ENCODE data around the gene B3GAT1.
"Not testable (repeated sequence)": the region's sequence is repeated elsewhere in the genome, so short reads cannot be mapped to it uniquely, and the experiment has no call there.

The B3GAT1 gene, protein sequence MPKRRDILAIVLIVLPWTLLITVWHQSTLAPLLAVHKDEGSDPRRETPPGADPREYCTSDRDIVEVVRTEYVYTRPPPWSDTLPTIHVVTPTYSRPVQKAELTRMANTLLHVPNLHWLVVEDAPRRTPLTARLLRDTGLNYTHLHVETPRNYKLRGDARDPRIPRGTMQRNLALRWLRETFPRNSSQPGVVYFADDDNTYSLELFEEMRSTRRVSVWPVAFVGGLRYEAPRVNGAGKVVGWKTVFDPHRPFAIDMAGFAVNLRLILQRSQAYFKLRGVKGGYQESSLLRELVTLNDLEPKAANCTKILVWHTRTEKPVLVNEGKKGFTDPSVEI

DNA sequence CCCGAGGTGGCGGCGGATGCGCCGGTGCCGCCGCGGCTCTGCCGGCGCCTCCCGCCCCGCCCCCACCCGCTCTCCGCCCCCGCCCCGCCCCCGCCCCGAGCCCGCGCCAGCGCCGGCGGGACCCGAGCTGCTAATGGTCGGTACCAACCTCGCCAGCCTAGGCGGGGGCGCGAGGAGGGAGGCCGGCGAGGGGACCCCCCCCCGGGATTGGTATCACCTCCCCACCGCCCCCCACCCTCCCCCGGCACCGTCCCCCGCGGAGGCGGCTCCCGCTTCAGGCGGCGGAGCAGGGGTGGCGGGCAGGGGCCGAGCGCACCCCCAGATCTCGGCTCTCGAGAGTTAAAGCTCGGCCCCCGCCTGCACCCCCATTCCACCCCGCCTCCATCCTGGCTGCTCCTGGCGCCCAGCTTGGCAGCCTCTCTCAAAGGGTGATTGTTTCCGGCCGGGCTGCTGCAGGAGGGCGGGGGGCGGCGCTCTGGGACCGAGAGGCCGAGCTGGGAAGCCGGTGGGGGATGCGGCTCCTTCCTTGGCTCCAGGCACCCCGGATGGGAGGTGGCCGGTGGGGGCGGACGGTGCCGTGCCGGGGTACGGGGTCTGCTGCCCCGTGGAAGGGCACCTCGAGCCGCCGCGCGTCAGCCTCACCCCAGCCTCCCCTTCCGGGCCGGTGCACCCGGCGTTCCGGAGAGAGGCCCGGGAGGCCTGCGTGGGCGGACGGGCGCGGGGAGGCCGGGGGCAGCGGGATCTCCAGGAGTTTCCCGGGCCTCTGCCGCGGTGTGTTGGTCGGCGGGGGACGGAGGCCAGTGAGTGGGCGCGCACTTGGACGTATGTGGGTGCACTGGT, at the start of gene B3GAT1:
Gene B3GAT1, minus strand, starts transcription at position 40 of the 840 bp plus-strand sequence. CDS start 24,583 bp downstream, outside the sequence.
- no peak for DNase-seq (ENCODE audit: low read depth in 3 of 3, low spot score in 1 of 3)

DNA sequence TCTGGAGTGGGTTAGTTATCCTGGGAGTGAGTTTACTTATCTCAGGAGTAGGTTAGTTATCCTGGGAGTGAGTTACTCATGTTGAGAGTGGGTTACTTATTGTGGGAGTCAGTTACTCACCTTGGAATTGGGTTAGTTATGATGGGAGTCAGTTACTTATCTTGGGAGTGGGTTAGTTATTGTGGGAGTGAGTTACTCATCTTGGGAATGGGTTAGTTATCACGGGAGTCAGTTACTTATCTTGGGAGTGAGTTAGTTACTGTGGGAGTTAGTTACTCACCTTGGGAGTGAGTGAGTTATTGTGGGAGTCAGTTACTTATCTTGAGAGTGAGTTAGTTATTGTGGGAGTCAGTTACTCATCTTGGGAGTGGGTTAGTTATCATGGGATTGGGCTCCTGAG, 49.6 kb upstream of the B3GAT1 start:
- no peak for DNase-seq (ENCODE audit: low read depth in 3 of 3, low spot score in 1 of 3)

DNA sequence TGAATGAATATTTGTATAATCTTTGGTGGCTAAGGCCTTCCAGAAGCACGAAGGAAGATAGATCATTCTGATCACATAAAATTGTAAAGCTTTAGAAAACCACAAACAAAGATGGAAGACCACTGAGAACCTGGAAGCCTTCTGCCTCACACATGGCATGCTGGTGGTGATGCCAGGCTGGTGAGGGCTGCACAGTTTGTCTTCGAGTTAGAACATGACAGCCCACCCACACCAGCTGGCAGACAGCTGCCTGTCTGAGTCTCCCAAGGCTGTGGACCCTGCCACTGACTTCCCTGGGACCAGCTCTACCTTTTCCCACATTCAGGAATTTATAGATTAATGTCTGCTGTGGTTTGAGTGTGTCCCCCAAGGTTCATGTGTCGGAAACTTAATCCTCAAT, 48.8 kb upstream of the B3GAT1 start:
- no peak for DNase-seq (ENCODE audit: low read depth in 3 of 3, low spot score in 1 of 3)

DNA sequence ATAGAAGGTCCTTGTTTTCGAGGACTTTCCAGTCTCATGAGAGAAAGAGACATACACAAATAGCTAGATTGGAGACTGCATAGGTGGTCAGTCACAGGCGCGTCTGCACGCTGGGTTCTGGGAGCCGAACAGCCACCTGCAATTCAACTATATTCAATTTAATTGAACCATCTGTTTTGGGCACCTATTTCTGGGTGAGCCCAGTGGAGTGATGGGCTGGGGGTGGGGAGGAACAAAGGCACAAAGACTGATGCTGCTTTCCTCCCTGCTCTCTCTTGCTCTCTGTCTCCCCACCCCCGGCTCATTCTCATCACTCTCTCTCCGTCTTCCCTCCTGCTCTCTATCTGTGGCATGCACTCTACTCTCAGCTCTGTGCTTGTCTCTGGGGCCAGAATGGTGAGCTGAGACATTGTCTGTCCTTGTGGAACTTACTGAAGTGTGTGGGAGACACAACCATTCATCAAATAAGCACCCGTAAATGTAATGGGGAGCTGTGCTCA, 48.1 kb upstream of the B3GAT1 start:
- no peak for DNase-seq (ENCODE audit: low read depth in 3 of 3, low spot score in 1 of 3)

DNA sequence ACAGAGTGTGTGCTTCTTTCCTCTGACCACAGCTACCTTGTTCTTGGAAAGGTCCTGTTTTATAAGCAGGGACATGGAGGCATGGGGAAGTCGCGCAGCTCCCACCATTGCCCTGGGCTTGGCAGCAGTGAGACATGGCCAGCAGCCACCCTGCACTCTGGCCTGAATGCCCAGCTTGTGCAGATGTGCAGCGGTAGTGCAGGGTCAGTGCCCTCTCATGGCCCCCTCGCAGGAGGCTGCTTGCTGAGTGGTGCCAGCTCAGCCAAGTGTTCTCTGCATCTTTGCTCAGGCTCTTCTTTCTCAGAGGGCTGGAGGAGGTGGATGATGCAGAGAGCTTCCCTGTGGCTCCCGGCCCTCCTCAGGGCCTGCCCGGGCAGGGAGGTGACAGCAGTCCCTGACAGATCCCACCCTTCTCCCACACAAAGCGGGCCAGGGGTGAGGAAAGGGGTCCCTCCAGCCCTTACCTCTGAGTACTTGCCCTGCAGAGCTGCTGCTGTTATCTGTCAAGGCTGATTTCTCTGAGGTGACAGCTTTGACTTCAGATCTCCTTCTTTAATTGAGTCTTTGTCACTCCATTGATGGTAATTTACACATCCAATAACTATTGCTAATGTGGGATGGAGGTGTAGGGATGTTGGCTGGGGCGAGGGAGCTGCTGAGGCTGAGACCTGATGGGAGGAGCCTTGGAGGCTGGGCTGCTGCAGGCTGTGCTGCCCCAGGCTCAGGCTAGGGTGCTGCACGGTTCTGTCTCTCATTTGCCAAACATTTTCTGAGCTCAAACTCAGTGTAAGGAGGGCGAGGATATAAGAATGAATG, 47.4 kb upstream of the B3GAT1 start:
- DNase-seq (ENCODE audit: low read depth in 3 of 3, low spot score in 1 of 3) = no peak

DNA sequence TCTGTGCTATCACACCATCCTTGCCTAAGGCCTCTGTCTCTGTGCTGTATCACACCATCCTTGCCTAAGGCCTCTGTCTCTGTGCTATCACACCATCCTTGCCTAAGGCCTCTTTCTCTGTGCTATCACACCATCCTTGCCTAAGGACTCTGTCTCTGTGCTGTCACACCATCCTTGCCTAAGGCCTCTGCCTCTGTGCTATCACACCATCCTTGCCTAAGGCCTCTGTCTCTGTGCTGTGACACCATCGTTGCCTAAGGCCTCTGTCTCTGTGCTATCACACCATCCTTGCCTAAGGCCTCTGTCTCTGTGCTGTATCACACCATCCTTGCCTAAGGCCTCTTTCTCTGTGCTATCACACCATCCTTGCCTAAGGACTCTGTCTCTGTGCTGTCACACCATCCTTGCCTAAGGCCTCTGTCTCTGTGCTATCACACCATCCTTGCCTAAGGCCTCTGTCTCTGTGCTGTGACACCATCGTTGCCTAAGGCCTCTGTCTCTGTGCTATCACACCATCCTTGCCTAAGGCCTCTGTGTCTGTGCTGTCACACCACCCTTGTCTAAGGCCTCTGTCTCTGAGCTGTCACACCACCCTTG, 45.5 kb upstream of the B3GAT1 start:
- DNase-seq (ENCODE audit: low read depth in 3 of 3, low spot score in 1 of 3) = not testable (repeated sequence)

DNA sequence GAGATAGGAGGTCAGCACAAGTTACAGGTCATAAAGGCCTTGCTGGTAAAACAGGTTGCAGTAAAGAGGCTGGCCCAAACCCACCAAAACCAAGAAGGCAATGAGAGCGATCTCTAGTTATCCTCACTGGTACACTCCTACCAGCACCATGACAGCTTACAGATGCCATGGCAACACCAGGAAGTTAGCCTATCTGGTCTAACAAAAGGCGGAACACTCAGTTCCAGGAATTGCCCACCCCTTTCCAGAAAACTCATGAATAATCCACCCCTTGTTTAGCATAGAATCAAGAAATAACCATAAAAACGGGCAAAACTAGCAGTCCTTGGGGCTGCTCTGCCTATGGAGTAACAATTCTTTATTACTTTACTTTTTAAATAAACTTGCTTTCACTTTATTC, 43.5 kb upstream of the B3GAT1 start:
- no peak for DNase-seq (ENCODE audit: low read depth in 3 of 3, low spot score in 1 of 3)

DNA sequence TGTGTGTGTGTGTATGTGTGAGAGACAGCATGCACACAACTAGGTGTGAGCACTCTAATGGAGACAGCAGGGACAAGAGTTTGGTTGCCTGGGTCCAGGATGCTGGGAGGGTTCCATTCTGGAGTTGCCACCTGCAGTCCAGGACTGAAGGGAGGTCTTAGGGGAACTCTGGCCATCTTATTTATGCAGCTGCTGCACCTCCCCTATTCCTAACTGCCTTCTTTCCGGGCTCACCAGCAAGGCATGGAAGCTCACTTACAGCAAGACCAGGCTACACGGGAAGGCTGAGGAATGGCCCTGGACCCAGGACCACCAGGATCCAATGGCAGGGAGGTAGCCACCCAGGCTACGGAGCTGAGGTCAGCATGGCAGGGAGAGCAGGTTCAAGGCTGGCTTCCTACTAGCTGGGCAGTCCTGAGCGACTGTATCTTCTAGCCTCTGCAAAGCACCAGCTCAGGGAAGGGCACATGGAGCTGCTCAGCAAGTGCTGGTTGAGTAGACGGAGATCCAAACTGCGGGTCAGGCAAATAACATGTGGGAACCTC, 42.2 kb upstream of the B3GAT1 start:
- no peak for DNase-seq (ENCODE audit: low read depth in 3 of 3, low spot score in 1 of 3)

DNA sequence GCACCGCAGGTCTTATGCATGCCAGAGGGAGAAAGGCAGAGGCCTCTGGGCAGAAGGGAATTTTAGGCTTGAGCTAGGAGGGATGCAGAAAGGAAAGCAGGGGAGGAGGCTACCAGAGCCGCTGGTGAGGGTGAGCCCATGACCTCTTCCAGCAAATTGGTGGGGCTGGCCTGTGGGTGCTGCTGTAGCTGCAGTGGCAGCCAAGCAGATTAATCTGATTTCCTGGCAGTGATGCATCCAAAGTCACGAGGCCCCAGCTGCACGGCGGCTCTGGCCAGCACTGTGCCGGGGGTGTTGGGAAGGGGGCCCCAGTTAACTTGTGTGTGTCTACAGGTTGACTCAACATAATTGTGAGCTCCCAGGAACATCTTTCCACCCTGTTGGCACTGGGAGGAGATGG, 41.4 kb upstream of the B3GAT1 start:
- no peak for DNase-seq (ENCODE audit: low read depth in 3 of 3, low spot score in 1 of 3)

DNA sequence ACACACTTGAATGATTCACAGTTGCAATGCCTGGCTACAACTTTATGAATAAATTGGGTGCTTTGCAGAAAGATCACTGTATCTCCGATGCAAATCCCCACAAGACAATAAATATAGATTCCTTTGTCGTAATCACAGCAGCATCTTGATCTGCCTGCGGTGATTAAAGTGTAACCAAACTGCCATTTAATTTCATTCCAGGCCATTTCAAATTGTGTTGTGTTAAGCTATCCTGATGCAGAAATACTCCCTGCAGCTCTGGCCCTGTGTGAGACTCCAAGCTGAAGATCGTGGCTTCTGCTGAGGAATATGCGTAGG, 40.8 kb upstream of the B3GAT1 start:
- DNase-seq (ENCODE audit: low read depth in 3 of 3, low spot score in 1 of 3) = no peak

DNA sequence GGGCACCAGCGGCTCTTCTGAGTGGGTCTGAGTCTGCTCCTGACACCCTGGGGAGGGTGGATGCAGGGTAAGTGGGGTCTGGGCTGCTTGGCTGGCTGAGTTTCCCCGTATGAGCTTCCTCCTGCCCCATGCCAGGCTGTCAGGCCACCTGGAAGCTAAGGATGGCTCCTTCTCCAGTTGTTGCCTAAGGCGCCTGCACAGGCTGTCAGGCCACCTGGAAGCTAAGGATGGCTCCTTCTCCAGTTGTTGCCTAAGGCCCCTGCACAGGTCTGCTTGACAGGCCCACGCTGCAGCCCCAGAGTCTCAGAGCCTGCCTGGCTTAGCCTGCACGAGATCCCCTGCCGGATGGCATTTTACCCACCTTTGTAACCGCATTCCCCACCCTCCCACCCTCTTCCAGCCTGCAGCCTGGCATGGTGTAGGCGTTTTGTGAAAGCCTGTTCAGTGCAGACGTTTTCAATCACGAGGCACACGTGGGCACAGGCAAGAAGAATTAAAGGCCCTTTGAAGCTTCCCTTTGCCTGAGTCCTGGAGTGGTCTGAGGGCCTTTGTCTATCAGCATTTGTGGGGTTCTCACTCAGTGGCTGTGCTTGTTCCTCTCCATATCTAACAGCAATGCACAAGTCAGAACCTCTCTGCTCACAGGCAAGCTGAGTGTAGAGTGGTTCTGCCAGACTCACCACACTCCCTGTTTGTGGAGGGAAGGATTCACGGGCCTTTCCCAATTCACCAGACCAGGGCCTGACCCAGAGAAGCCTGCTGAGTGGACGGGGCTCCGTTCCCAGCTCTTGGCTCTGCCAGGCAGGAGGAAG, 40.2 kb upstream of the B3GAT1 start:
- DNase-seq (ENCODE audit: low read depth in 3 of 3, low spot score in 1 of 3) = no peak

DNA sequence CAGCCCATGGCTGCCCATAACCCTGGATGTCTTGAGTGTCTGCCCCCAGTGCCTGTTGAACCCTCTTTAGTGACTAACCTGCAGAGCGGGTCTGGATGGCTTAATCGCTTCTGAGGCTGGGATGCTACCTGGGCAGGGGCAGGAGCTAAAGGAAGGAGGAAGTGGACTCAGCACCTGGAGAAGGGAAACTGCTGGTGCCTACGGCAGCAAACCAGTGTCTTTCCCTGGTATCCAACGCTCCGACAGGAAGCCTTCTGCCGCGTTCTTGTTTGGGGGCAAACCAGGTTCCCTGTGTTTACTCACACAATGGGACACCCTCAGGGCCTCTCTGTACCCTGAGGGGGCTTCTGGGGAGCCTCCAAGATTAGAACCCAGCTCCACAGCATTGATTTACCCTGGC, 38.1 kb upstream of the B3GAT1 start:
- no peak for DNase-seq (ENCODE audit: low read depth in 3 of 3, low spot score in 1 of 3)

DNA sequence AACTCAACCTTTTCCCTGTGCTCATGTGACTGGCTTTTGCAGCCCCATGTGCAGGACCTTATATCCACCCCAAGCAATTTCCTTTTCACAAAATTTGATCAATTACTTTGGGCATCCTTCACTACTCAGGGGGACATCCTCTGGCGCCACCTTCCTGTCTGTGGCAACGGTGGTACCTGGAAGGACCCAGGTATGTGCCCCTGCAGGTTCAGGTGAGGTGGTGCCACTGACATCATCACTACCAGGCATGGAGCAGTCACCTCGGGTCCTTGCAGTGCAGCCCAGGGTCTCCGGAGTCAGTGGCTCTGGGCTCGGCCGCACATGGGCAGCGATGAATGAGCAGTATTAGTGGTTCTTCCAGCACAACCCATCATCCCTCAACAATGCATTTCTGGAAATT, 37.7 kb upstream of the B3GAT1 start:
- no peak for DNase-seq (ENCODE audit: low read depth in 3 of 3, low spot score in 1 of 3)

DNA sequence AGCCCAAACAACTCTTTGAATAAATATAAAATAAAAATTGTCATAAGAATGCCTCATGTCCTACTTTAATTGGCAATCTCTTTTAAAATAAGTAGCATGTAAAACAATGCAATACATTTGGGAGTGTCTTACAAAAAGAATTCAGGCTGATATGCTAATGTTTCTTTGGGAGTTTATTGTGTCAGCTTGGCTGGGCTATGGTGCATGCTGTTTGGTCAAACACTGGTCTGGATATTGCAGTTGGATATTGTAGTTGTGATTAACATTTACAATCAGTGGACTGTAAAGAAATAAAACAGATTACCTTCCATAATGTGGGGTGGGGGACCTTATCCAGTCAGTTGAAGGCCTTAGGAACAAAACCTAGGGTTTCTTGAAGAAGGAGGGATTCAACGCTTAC, 37.0 kb upstream of the B3GAT1 start:
- DNase-seq (ENCODE audit: low read depth in 3 of 3, low spot score in 1 of 3) = no peak

DNA sequence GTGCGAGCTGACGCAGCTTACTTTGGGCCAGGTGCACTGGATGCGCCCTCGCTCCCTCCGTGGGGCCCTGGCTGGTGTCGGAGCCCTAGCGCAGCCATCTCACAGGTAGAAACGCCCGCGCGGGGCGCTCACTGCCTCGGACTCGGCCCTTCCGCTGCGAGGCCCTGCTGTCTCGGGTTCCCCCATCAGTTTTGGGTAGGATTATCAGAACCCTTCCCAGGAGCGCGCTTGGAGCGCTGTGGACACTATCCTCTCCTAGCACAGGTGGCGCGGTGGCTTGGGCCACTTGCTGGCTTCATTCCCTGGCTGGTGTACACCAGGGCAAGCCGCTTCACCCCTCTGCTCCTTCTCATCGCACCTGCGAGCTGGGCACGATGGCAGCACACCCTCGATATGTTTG, 35.7 kb upstream of the B3GAT1 start:
- DNase-seq (ENCODE audit: low read depth in 3 of 3, low spot score in 1 of 3) = no peak

DNA sequence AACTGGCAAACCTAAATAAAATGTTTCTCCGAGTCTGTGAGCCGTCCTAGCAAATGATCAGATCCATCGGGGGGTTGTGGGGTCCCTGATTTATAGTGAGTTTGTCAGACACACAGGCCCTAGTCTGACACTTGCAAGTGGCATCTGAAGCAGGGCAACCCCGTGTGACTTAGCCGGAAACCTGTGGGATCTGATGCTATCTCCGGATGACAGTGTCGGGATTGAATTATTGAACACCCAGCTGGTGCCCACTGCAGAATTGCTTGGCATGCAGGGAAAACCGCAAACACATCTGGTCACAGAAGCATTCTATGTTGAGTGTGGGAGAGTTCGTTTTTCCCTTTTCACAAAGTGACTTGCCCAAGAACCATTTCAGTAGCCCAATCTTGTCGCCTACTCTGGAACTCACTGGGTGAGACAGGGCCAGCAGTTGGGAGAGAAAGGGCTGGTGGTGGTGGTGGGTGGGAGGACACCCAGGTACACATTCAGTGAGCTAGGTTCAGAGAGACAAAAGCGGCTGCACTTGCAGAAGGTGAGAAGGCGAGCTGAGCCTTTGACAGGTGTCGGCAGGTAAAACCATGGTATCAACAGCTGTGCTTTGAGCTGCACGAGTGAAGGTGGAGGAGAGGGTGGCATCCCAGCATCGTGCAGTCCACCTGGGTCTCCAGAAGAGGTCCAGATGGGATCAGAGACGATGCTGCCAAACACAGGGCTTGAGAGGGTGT, 33.7 kb upstream of the B3GAT1 start:
- DNase-seq (ENCODE audit: low read depth in 3 of 3, low spot score in 1 of 3) = no peak

DNA sequence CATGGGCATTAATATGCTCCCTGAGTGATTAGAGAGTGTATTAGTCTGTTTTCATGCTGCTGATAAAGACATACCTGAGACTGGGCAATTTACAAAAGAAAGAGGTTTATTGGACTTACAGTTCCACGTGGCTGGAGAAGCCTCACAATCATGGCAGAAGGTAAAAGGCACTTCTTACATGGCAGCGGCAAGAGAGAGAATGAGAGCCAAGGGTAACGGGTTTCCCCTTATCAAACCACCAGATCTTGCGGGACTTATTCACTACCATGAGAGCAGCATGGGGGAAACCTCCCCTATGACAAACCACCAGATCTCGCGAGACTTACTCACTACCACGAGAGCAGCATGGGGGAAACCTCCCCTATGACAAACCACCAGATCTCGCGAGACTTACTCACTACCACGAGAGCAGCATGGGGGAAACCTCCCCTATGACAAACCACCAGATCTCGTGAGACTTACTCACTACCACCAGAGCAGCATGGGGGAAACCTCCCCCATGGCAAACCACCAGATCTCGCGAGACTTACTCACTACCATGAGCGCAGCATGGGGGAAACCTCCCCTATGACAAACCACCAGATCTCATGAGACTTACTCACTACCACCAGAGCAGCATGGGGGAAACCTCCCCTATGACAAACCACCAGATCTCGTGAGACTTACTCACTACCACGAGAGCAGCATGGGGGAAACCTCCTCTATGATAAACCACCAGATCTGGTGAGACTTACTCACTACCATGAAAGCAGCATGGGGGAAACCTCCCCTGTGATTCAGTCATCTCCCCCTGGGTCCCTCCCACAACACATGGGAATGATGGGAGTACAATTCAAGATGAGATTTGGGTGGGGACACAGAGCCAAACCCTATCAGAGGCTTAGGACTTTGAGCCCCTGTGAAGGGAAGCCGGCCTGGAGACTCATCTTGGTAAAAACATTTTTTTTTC, 32.4 kb upstream of the B3GAT1 start:
- DNase-seq (ENCODE audit: low read depth in 3 of 3, low spot score in 1 of 3) = not testable (repeated sequence)

DNA sequence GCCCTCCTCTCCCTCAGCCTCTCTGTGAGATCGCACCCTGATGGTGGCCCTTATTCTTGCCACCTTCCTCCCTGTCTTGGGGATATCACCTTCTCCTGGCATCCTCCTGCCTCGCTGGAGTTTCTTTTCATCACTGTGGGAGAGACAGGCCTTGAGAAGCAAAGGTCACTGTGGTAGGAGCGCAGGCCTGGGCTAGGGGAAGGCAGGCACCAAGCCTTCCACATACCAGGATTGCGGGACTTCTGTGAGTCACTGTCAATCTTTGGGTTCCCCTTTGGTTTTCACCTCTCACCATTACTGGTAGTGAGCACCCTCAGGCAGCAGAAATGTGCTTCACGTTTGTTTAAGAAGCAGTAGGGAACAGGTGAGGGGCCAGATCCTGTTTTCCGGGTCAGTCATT, 31.2 kb upstream of the B3GAT1 start:
- no peak for DNase-seq (ENCODE audit: low read depth in 3 of 3, low spot score in 1 of 3)
